Measurements from ENCODE around the gene TSNAXIP1. TPM values are rescaled to one million over a fixed set of nuclear protein-coding genes. Genes with fewer than 3 reads are reported as not detected.

The TSNAXIP1 gene
- total and polyA plus RNA-seq, 9 of the 15 experiments (the other 6 are each of a cell fraction or from before 2014, with no cell fraction given), result 0.03 to 0.24 (median 0.11) TPM; not detected in 4

GRCh38 chr16:67806428-67807147, at the start of gene TSNAXIP1, which contains the start of gene RANBP10 (continued):
- TF ChIP-seq L3MBTL2 (IDR thresholded peaks at IDR 0.05), result peak; percentile 80
- peak; percentile 99 for TF ChIP-seq ZNF766 (CRISPR knock-in tag; conservative IDR thresholded peaks at IDR 0.05)
- peak in 1 of 3 experiments; percentile 92; a peak in 2 of 6 replicates for TF ChIP-seq ZBTB11 (CRISPR knock-in tag; IDR thresholded peaks at IDR 0.05)
- no peak for TF ChIP-seq ZKSCAN8 (CRISPR knock-in tag; IDR thresholded peaks at IDR 0.05)
- TF ChIP-seq SMARCC2 (IDR thresholded peaks at IDR 0.05; ENCODE audit: low read depth), result no peak
- TF ChIP-seq ZNF583 (CRISPR knock-in tag; IDR thresholded peaks at IDR 0.05), result peak; percentile 88
- TF ChIP-seq SMAD3 (CRISPR knock-in tag; conservative IDR thresholded peaks at IDR 0.05), result peak; percentile 80; the same call in 1 of the 2 replicates
- no peak for TF ChIP-seq CBFA2T3 (IDR thresholded peaks at IDR 0.05)
- no peak for TF ChIP-seq SP2 (IDR thresholded peaks at IDR 0.05; ENCODE audit: extremely low read depth, low read depth, low read length, poor library complexity, severe bottlenecking)
- TF ChIP-seq POLR2A (conservative IDR thresholded peaks at IDR 0.05), result peak; percentile 87
- TF ChIP-seq MAX (CRISPR knock-in tag; IDR thresholded peaks at IDR 0.05), result 0 out of 2 replicates have a peak, but pooled peaks have one; percentile 10
- peak; percentile 95 for TF ChIP-seq TAF9B (IDR thresholded peaks at IDR 0.05; ENCODE audit: partially characterized antibody)
- 0 out of 2 replicates have a peak, but pooled peaks have one; percentile 29 for TF ChIP-seq ZNF764 (CRISPR knock-in tag; IDR thresholded peaks at IDR 0.05; ENCODE audit: low read depth)
- no peak for TF ChIP-seq E2F8 (IDR thresholded peaks at IDR 0.05; ENCODE audit: low read depth, partially characterized antibody)
- TF ChIP-seq FOXP1 (CRISPR knock-in tag; IDR thresholded peaks at IDR 0.05), result 0 out of 2 replicates have a peak, but pooled peaks have one; percentile 15
- TF ChIP-seq PREB (CRISPR knock-in tag; IDR thresholded peaks at IDR 0.05), result peak; percentile 82; the same call in 1 of the 2 replicates
- peak; percentile 78 for TF ChIP-seq ASH1L (IDR thresholded peaks at IDR 0.05; ENCODE audit: borderline replicate concordance, low read depth, partially characterized antibody)
- peak; percentile 74 for TF ChIP-seq BCL6 (CRISPR knock-in tag; IDR thresholded peaks at IDR 0.05)
- TF ChIP-seq XRCC4 (IDR thresholded peaks at IDR 0.05; ENCODE audit: extremely low read depth, insufficient read depth, insufficient read length), result no peak
- peak; percentile 98 for TF ChIP-seq RFX1 (IDR thresholded peaks at IDR 0.05)
- TF ChIP-seq POU5F1 (IDR thresholded peaks at IDR 0.05; ENCODE audit: borderline replicate concordance, low read depth, low read length, partially characterized antibody), result peak; percentile 84

Measured in K562 (cell line).